Measurements from ENCODE around the gene FICD.

Gene FICD

DNA sequence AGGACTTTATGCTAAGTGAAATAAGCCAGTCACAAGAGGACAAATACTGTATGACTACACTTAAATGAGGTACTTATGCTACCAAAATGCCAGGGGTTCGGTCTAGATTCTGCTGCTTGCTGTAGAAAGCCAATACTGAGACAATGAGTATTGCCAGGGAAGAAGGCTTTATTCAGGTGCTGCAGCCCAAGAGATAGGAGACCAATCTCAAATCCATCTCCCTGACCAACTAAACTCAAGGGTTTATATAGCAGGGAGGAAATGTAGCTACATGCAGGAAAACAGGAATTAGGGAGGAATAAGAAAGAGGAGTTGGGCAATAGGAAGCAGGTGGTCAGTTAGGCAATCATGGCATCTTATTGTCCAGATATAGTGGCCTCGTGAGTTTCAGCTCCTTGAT lies 12.2 kb upstream of the FICD start:
- no peak for DNase-seq (ENCODE audit: low read depth in 2 of 2)

DNA sequence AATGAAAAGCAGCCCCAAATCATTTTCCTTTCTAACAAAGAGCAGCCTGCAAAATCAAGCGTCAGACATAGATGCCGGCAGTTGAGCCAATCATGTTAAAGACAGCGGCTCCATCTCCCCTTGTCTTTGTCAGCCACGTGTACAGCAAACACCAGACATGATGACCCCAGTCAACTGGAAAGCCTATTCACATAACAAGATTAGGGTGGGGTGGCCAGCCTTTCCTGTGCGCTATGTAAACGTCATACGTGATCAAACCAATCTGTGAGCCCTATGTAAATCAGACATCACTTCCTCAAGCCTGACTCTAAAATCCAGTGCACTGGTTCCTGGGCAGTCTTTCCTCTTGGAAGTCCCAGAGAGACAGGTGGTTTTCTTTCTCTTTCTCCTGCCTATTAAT lies 9.9 kb upstream of the FICD start:
- DNase-seq (ENCODE audit: low read depth in 2 of 2), result no peak

DNA sequence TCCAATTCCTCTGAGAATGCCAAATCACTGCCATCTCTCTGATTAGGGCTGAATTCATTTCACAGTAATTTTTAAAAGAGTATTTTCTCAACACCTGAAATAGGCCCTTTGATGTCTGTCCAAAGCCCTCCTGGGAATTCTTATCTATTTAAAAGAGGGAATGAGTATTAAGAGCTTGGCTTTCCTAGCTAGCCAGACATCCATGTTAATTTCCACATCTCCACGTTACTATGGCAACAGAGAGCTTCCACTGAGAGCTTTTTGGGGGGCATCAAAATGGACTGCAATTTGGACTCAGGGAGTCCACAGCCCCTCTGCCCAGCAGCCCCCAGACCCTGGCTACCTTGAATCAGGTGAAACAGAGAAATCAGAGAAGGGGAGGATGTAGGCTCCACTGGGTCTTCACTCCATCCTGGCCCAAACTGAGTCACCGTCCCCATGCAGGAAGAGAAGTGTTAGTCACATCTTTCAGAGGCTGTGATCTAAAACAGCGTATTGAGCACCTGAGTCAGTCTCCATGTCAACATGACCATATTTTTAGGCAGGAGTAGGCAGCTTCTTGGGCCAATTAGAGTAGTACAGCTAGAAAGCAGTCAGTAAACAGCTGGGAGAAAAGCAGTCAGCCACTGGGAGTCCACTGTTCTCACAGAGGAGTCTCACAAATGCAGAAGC lies 7.0 kb upstream of the FICD start:
- DNase-seq (ENCODE audit: low read depth in 2 of 2), result no peak

DNA sequence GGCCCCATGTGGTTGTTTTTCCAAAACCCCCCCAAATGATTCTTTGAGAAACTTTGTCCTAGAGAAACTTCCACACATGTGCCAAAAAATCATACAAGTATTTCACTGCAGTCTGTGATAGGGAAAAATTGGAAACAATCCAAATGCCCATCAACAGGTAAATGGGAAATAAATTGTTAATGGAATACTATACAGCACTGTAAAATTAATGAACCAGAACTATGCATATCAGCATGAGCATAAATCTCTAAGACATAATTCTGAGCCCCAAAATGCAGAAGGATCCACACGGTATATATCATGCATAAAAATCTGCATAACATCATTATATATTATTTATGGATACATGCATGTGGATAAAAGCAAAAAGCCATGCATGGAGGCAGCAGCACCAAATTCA lies 5.3 kb upstream of the FICD start:
- DNase-seq (ENCODE audit: low read depth in 2 of 2), result no peak

DNA sequence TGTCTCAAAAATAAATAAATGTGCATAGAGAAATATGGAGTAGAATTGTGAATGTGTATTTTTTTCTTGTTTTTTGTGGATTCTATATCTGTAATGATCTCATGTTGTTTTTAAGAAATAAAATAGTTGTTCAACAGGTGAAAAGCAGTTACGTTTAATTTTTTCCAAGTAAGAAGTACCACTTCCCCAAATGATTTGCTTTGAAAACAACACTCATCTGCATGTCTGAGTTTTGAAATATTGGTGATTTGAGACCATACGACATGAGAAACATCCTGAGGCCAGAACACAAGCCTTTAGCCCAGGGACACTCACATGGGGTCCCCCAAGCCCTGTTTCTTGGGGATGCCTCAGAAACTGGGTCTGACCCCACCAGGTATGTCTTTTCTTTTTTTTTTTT lies 4.2 kb upstream of the FICD start:
- no peak for DNase-seq (ENCODE audit: low read depth in 2 of 2)

DNA sequence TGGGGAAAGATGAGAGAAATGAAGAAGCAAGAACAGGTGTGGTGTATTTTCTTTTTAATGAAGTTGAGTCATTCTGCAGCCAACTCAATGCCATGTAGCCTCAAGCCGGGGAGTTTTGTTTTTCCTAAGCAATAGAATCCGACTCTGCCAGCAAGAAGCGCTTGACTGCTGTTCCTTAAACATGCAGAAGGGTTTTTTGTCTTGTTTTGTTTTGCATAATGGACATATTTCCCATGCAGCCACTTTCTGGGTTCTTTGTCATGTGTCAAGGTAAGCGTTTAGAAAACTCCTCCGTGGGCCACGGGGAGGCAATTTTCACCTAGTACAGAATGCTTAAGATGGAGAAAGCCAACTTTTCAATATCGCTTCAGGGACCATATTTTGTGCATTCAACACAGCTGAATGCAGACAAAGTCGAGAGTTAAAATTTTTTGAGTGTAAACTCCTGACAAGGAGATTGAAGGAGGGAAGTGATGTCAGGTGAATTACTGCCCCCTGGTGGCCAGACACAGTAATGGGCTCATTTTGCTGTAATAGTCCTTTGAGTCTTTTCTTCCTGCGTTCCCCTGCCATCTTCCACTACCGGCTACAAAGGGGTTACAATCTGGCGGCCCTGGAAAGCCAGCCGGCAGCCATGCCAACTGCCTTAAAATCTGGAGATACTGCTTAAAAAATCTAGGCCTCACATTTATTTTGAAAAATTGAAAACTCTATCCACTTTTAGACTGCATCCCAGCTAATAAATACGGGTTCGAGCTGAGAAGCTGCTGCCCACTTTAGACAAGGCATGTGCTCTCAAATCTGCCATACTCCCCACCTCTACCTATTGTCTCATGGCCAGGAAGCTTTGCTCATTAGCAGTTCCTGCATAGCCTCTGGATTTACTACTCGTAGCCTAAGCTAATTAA lies 3.2 kb upstream of the FICD start:
- DNase-seq (ENCODE audit: low read depth in 2 of 2), result peak; percentile 64 to 77

DNA sequence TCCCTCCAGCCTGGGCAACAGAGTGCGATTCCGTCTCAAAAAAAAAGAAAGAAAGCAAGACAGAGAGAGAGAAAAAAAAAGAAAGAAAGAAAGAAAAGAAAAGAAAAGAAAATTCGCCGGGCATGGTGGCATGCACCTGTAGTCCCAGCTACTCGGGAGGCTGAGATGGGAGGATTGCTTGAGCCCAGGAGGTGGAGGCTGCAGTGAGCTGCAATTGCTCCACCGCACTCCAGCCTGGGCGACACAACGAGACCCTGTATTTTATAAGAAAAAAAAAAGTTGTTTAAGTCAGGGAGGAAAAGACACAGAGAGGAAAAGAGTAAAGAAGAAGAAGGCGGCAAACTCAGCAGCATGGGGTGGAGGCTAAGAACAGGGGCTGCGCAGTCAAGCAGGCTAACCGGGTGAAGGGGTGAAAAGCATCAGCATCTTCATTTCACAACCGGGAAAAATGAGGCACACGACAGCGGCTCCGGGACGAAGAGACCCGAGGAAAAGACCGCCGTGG lies 557 bp upstream of the FICD start:
- DNase-seq (ENCODE audit: low read depth in 2 of 2), result no peak

DNA sequence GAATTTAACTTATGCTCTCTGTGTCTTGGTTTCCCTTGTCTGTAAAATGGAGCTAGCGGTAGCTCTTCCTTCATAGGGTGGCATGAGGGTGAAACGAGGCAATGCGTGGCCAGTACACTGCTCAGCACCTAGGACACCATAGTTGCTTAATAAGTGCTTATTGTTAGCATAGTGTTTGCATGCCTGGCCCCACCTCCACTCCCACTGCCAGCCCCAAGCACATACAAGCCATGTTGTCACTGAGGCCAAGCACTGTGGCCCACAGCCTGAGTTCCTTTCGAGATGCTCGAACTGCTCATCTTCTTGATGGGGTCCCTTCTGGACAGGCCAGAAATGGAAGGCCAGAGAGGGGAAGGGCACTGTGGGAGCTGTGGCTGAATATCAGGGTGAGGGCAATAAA lies 839 bp downstream of the FICD start:
- DNase-seq (ENCODE audit: low read depth in 2 of 2), result no peak

DNA sequence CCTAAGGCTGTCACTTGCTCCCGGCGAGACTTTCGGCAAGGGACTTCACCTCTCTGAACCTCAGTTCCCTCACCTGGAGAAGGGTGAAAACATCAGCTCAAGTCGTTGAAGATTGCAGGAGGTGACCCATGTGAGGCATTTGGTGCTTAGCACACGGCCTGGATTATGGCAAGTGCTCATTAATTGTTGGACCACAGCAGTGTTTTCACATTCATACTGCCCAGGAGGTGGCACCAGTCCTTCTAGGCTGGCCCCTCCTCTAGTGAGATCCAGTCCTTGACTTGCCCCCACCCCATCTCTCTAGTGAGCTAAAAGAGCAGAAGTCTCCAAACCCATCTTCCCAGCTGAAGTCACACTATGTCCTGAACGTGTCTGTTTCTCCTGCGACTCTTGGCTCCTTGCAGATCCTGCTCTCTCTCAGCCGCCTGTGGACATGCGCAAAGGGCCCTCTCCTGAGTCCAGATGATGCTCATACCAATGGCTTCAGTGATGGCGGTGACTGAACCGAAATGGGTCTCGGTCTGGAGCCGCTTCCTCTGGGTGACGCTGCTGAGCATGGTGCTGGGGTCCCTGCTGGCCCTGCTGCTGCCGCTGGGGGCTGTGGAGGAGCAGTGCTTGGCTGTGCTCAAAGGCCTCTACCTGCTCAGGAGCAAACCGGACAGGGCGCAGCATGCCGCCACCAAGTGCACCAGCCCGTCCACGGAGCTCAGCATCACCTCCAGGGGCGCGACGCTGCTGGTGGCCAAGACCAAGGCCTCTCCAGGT lies 1.6 kb downstream of the FICD start:
- DNase-seq (ENCODE audit: low read depth in 2 of 2), result no peak

DNA sequence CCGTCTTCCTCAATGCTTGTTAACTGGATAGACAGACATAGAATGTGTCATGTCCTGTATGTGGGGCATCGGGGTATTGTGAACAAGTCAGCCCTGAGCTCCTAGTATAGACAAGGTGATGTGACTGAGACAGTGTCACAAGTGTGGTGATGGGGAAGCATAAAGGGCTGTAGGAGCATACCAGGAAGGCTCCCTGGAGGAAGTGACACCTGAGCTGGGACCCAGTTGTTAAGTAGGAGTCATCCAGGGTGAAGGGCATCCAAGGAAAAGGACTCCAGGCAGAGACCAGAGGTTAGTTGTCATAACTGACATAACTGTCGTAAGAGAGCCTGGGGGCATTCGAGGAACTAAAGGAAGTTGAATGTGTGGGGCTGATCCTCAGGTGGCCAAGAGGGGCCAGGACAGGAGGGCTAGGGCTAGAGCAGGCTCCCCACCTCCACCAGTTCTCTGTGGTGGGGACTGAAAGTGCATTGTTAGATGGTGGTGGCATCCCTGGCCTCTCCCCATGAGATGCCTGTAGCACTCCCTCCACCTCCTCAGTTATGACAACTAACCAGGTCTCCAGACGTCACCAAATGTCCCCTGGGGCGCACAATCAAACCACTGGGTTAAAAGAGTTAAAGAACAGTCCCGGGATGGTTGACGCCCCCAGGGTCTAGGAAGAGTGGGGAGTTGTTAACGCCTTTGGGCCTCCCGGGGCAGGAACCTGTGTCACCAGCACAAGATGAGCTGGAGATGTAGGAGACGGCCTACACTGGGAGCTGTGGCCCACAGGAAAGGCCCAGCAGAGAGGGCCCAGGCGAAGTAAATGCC lies 2.4 kb downstream of the FICD start:
- no peak for DNase-seq (ENCODE audit: low read depth in 2 of 2)

DNA sequence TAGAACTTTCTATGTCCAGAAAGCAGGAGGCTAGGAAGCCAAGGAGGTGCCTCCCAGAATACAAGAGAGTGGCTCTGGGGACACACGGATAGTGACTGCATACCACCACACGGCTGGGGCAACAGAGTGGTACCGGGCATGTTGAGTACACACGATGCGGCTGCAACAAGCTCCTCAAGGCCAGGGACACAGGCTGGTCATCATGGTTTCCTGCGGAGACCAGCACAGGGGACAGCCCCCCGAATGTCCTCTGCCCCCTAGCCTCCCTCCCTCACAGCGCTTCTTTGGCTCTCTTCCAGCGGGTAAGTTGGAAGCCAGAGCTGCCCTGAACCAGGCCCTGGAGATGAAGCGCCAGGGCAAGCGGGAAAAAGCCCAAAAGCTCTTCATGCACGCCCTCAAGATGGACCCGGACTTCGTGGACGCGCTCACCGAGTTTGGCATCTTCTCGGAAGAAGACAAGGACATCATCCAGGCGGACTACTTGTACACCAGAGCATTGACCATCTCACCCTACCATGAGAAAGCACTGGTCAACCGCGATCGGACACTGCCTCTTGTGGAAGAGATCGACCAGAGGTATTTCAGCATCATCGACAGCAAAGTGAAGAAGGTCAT lies 3.1 kb downstream of the FICD start:
- DNase-seq (ENCODE audit: low read depth in 2 of 2), result no peak

DNA sequence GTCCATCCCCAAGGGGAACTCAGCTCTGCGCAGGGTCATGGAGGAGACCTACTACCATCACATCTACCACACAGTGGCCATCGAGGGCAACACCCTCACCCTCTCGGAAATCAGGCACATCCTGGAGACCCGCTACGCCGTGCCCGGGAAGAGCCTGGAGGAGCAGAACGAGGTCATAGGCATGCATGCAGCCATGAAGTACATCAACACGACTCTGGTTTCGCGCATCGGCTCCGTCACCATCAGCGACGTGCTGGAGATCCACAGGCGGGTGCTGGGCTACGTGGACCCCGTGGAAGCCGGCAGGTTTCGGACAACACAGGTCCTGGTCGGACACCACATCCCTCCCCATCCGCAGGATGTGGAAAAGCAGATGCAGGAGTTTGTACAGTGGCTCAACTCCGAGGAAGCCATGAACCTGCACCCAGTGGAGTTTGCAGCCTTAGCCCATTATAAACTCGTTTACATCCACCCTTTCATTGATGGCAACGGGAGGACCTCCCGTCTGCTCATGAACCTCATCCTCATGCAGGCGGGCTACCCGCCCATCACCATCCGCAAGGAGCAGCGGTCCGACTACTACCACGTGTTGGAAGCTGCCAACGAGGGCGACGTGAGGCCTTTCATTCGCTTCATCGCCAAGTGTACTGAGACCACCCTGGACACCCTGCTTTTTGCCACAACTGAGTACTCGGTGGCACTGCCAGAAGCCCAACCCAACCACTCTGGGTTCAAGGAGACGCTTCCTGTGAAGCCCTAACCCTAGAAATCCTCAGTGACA lies 3.8 kb downstream of the FICD start:
- no peak for DNase-seq (ENCODE audit: low read depth in 2 of 2)

DNA sequence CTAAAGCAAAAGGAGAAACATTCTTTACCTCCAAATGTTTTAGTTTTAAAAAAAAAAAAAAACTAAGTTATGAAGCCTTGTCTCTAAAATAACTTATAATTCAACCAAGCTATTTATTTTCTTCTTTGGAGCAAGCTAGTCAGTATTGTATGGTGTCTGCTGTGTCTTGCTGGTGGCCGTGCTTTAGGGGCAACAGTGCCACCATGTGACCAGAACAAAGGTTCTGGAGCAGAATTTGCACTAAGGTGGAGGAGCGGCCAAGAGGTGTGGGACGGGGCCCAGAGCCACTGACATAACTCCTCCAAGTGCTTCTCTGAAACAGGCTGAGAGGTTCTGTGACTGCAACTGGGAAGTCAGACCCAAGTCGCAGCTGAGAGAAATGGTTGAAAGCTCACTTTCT lies 4.5 kb downstream of the FICD start:
- DNase-seq (ENCODE audit: low read depth in 2 of 2), result no peak

DNA sequence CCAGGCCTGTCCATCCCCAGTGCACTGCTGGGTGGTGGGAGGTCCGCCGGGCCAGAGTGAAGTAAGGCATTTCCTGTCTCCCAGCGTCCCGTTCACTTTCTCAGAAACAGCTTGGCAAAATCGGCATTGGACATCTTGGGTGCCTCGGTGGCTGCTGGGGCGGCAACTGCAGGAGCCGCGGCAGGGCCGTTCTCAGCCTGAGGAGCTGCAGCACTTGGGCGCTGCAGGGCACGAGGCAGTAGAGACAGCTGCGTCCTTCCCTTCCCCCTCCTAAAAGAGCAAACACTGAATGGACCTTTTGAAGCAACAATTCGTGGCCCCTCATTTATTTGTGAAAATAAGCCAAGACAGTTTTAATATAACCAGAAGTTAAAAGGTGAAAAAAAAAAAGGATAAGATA lies 8.3 kb downstream of the FICD start:
- DNase-seq (ENCODE audit: low read depth in 2 of 2), result no peak

DNA sequence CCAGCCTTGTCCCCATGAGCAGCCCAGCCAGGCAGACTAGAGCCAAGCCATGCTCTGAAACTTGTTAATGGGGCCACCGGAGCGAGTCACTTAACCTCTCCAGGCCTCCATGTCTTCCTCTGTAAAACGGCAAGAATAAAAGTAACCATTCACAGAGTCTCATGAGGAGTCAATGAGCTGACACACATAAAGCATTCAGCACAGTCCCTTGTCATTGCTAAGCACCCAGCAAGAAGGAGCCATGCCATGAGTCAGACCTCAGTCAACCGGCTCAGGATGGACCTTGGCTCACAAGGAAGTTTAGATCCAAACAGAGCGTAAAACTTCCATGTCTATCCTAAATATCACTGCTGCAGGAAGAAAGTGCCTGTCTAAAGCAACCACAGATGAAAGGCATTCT lies 10.6 kb downstream of the FICD start:
- DNase-seq (ENCODE audit: low read depth in 2 of 2), result no peak

DNA sequence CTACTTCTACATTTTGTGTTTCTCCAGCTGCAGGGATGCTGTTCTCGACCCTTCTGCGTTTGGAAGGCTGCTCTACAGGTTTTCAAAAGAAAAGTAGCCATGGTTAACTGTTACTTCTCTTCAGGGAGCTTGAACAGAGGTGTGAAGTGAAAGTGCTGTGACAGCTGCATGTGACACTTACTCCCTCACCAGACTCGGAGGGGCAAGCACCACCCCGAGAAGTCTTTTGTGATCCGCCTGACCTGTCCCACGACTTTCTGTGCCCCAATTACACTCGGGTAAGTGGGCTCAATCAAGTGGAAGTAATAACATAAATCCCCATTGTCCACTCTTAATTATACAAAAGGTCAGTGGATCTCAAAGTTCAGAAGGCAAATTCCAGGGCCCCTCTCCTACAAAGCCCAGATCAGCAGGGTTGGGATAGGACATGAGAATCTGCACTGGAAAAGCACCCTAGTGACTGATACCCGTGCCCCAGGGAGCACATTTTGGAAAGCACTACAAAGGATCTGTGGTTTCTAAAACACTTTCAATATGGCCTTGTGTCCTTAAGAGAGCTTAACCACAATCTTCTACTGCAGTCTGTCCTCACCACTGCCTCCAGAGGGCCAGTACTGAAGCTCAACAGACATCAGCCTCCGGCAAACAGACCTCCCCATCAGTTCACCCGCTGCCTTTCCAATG lies 11.5 kb downstream of the FICD start:
- no peak for DNase-seq (ENCODE audit: low read depth in 2 of 2)

DNA sequence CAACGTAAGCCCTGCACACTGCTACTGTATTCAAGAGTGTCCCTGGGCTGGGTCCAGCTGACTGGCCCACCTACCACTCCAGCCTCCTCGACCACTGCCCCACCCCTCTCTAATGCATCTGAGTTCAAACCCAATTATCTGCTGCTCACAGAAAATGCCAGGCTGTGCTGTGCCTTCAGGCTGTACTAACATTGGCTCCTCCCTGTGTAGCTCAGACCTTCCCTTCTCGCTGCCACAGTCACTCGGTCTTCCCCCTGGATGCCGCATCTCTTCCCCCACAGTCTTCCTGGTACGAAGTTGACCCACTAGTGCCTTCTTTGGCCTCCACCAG lies 12.1 kb downstream of the FICD start:
- no peak for DNase-seq (ENCODE audit: low read depth in 2 of 2)

DNA sequence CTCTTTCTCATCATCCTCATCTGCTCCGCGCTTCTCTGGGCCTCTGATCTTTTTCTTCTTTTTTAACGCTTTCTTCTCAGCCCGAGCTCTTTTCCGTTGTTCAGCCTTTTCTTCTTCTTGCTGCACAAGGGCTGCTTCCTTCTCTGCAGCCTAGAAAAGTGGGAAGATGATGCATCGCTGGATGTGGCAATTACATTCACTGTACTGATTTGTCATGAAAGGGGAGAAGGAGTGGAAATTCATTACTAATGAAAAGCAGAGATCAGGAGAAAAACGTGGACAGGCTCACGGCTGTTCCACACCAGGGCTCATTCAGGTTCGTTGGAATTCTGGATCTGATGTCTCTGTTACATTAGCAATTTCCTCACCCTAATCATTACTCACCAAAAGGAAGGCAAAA lies 15.1 kb downstream of the FICD start:
- no peak for DNase-seq (ENCODE audit: low read depth in 2 of 2)

DNA sequence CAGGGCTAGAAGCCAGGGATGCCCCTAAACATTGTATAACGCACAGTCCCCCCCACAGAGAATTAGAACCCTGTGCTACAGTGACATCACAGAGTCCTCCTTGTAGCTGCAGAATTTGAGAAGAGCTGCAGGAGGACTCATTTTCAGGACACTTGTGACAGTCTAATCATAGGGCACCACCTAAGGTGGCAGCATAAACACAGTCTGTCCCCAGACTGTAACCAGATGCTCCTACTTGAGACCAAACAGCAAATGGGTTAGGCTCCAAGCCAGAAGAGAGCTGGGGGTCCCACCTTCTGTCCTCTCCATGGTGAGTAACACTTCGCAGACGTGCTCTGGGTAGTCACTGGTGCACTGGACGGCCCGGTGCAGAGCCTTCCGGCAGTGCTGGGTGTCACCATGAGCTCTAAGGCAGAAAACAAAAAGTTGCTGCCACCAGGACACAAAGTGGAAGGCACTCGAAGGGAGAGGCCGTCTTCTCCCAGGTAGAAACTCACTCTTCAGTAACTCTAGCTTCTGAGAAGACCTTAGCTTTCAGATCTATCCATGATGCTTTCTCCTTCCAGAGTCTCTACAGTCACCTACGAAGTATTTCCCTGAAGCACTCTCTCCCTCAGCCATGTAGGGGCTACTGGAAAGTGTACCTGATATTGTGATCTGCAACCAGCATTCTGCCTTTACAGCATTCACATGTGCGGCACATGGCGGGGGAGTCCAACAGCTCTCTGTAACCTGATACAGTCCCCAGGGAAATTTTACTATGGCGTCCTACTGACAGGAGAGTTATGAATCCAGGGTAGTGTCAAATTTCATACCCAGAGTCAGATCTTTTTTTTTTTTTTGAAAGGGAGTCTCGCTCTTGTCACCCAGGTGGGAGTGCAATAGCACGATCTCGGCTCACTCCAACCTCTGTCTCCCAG lies 17.1 kb downstream of the FICD start:
- no peak for DNase-seq (ENCODE audit: low read depth in 2 of 2)
